Activated naive CD4-positive, alpha-beta T cell treated with anti-CD3 and anti-CD28 coated beads, Interleukin-2, amount 50 U/mL, for 72 hours (primary cell): ENCODE data around the gene PM20D2. TPM values are rescaled to one million over a fixed set of nuclear protein-coding genes. Genes with fewer than 3 reads are reported as not detected.

Experiments used
- total RNA-seq, 2 donors: library from RNA; stranded (reverse); gene quantifications; one replicate each; pipeline ENCODE4 v1.2.3, GENCODE V29; 2022

PM20D2 gene
- total RNA-seq, 2 donors from 2014 or later: 5.5 to 17.6 TPM

Other genes with a start within 250 kb of the PM20D2 start
- gene RNGTT, start 182.4 kb upstream of the PM20D2 start, total RNA-seq: 10 to 100 TPM; 22.3 to 28.7 TPM
- 100 to 1,000 TPM in 1 of 2 donors, 10 to 100 TPM in 1; 97.3 to 150 TPM for gene PNRC1, start 65.3 kb upstream of the PM20D2 start, total RNA-seq
- under 1 TPM; 0.48 to 0.53 TPM for gene SRSF12, start 28.0 kb upstream of the PM20D2 start, total RNA-seq
- not detected for gene GABRR1, start 71.3 kb downstream of the PM20D2 start, total RNA-seq
- under 1 TPM; 0.14 to 0.29 TPM for gene GABRR2, start 169.2 kb downstream of the PM20D2 start, total RNA-seq
- 10 to 100 TPM; 15.2 to 20.5 TPM for gene UBE2J1, start 206.7 kb downstream of the PM20D2 start, total RNA-seq